Epithelial cell of esophagus (primary cell): ENCODE results near the gene NXPH4.

ENCODE experiments used
- DNase-seq: peaks from one replicate; pipeline ENCODE4 v3.0.0; 2010; ENCODE audit warnings: low read depth
- H3K4me3 ChIP-seq: 2 replicates; pipeline ENCODE4 v1.5.1; 2011; ENCODE audit warnings: mild to moderate bottlenecking, low read length, control low read depth
- CTCF ChIP-seq: IDR thresholded peaks from 2 replicates; pipeline ENCODE4 v1.5.1; 2011; ENCODE audit warnings: low read depth, mild to moderate bottlenecking, low read length, control low read depth, inconsistent platforms; ENCODE audit not compliant: insufficient read depth; ENCODE audit errors: missing control alignments

NXPH4 gene

GRCh38 chr12:57201631-57202030 is 15.0 kb upstream of the NXPH4 start:
- TF ChIP-seq CTCF, result no peak
- no peak for DNase-seq
- H3K4me3 ChIP-seq, result no peak overlapping the region

GRCh38 chr12:57202321-57202720 is 14.3 kb upstream of the NXPH4 start:
- DNase-seq, result no peak
- TF ChIP-seq CTCF, result no peak
- H3K4me3 ChIP-seq, result no peak overlapping the region

GRCh38 chr12:57203201-57203600 is 13.4 kb upstream of the NXPH4 start:
- TF ChIP-seq CTCF, result no peak
- H3K4me3 ChIP-seq, result no peak overlapping the region

GRCh38 chr12:57203791-57204190 is 12.8 kb upstream of the NXPH4 start:
- TF ChIP-seq CTCF, result no peak
- H3K4me3 ChIP-seq, result no peak overlapping the region
- no peak for DNase-seq

More at GRCh38 chr12:57203201-57203600, 13.4 kb upstream of the NXPH4 start:
- DNase-seq, result no peak

- no peak for DNase-seq
- H3K4me3 ChIP-seq, result no peak overlapping the region
- no peak for TF ChIP-seq CTCF
These were observed 12.1 kb upstream of the NXPH4 start for GRCh38 chr12:57204454-57204853.

- no peak overlapping the region for H3K4me3 ChIP-seq
- DNase-seq, result no peak
- no peak for TF ChIP-seq CTCF
These were observed 11.4 kb upstream of the NXPH4 start for GRCh38 chr12:57205186-57205585.

- no peak for DNase-seq
- no peak for TF ChIP-seq CTCF
- no peak overlapping the region for H3K4me3 ChIP-seq
These were observed 10.7 kb upstream of the NXPH4 start for GRCh38 chr12:57205931-57206330.
